Mesenchymal stem cell (in vitro differentiated cells and primary cell): Measurements from ENCODE around the gene PAK5.

Source experiments
- DNase-seq: peaks from one replicate; pipeline ENCODE4 v3.0.0-alpha.2; 2013
- H2AFZ ChIP-seq: one replicate; pipeline ENCODE4 v1.6.1; 2013; ENCODE audit warnings: low read depth, mild to moderate bottlenecking, control low read depth, inconsistent platforms, low read length, moderate library complexity
- H2AK5ac ChIP-seq: 2 replicates; pipeline ENCODE4 v1.6.1; 2013; ENCODE audit warnings: low read length, moderate library complexity, mild to moderate bottlenecking, inconsistent platforms; ENCODE audit not compliant: severe bottlenecking
- H2BK120ac ChIP-seq: one replicate; pipeline ENCODE4 v1.6.1; 2013; ENCODE audit warnings: low read depth, mild to moderate bottlenecking, inconsistent platforms, low read length, moderate library complexity
- H2BK12ac ChIP-seq, 2 experiments: one replicate each; pipeline ENCODE4 v1.6.1; 2013; ENCODE audit warnings: inconsistent platforms in 2 of 2, low read length in 2 of 2, mild to moderate bottlenecking in 2 of 2, moderate library complexity in 2 of 2, control low read depth in 1 of 2
- H2BK15ac ChIP-seq: one replicate; pipeline ENCODE4 v1.6.1; 2013; ENCODE audit warnings: mild to moderate bottlenecking, low read depth, inconsistent platforms; ENCODE audit not compliant: poor library complexity, severe bottlenecking
- H2BK5ac ChIP-seq: 2 replicates; pipeline ENCODE4 v1.6.1; 2013; ENCODE audit warnings: low read depth, mild to moderate bottlenecking, low read length, control low read depth, inconsistent platforms; ENCODE audit not compliant: poor library complexity, severe bottlenecking
- H3K14ac ChIP-seq, 2 experiments: one replicate each; pipeline ENCODE4 v1.6.1; 2013; ENCODE audit warnings: inconsistent platforms in 2 of 2, low read length in 2 of 2, control low read depth in 1 of 2, mild to moderate bottlenecking in 1 of 2, moderate library complexity in 1 of 2
- H3K18ac ChIP-seq, 2 experiments: one replicate each; pipeline ENCODE4 v1.6.1; 2013; ENCODE audit warnings: inconsistent platforms in 2 of 2, low read length in 2 of 2, control low read depth in 1 of 2, low read depth in 1 of 2, mild to moderate bottlenecking in 1 of 2
- H3K23ac ChIP-seq, 2 experiments: one replicate each; pipeline ENCODE4 v1.6.1; 2013; ENCODE audit warnings: inconsistent platforms in 2 of 2, low read length in 2 of 2, mild to moderate bottlenecking in 2 of 2, moderate library complexity in 2 of 2, control low read depth in 1 of 2
- H3K27ac ChIP-seq: 2 replicates; pipeline ENCODE4 v1.5.1; 2013; ENCODE audit warnings: mild to moderate bottlenecking, moderate library complexity, low read length, control low read depth, inconsistent platforms; ENCODE audit not compliant: poor library complexity, severe bottlenecking
- H3K27me3 ChIP-seq, 2 experiments: 2 replicates each; pipeline versions ENCODE4 v1.6.1 to v1.7.0; 2013; ENCODE audit warnings: low read length in 2 of 2, mild to moderate bottlenecking in 2 of 2, moderate library complexity in 2 of 2, control low read depth in 1 of 2, inconsistent platforms in 1 of 2; ENCODE audit not compliant: control insufficient read depth in 1 of 2, insufficient read depth in 1 of 2
- H3K36me3 ChIP-seq, 2 experiments: 2 replicates each; pipeline versions ENCODE4 v1.6.1 to v1.7.0; 2013; ENCODE audit warnings: low read length in 2 of 2, control low read depth in 1 of 2, inconsistent platforms in 1 of 2, low read depth in 1 of 2, mild to moderate bottlenecking in 1 of 2; ENCODE audit not compliant: insufficient read depth in 2 of 2, control insufficient read depth in 1 of 2
- H3K4ac ChIP-seq, 2 experiments: one replicate each; pipeline ENCODE4 v1.6.1; 2013; ENCODE audit warnings: inconsistent platforms in 2 of 2, low read length in 2 of 2, mild to moderate bottlenecking in 2 of 2, moderate library complexity in 2 of 2, control low read depth in 1 of 2, low read depth in 1 of 2
- H3K4me1 ChIP-seq: 2 replicates; pipeline ENCODE4 v1.6.1; 2013; ENCODE audit warnings: low read depth, low read length, control low read depth; ENCODE audit not compliant: control insufficient read depth, insufficient read depth
- H3K4me2 ChIP-seq: 2 replicates; pipeline ENCODE4 v1.6.1; 2013; ENCODE audit warnings: low read length, mild to moderate bottlenecking, inconsistent platforms; ENCODE audit not compliant: poor library complexity, severe bottlenecking
- H3K4me3 ChIP-seq, 2 experiments: 2 replicates each; pipeline versions ENCODE4 v1.5.1 to v1.7.0; 2013; ENCODE audit warnings: low read length in 2 of 2, mild to moderate bottlenecking in 2 of 2, control low read depth in 1 of 2, low read depth in 1 of 2; ENCODE audit not compliant: insufficient read depth in 1 of 2
- H3K79me1 ChIP-seq: replicated peaks from 2 replicates; pipeline ENCODE4 v1.6.1; 2013; ENCODE audit warnings: mild to moderate bottlenecking, control low read depth, low read length, inconsistent platforms; ENCODE audit not compliant: poor library complexity, severe bottlenecking
- H3K9ac ChIP-seq: 2 replicates; pipeline ENCODE4 v1.7.0; 2013; ENCODE audit warnings: mild to moderate bottlenecking, low read length, moderate library complexity
- H3K9me3 ChIP-seq: 2 replicates; pipeline ENCODE4 v1.7.0; 2013; ENCODE audit warnings: mild to moderate bottlenecking, low read length; ENCODE audit not compliant: control insufficient read depth
- H4K8ac ChIP-seq: one replicate; pipeline ENCODE4 v1.6.1; 2013; ENCODE audit warnings: inconsistent platforms, mild to moderate bottlenecking, low read length, moderate library complexity
- H4K91ac ChIP-seq: one replicate; pipeline ENCODE4 v1.6.1; 2013; ENCODE audit warnings: mild to moderate bottlenecking, low read length, inconsistent platforms
- WGBS: methylation state at CpG from one replicate; pipeline ENCODE4 v1.1.7; 2013; ENCODE audit warnings: mixed read lengths; 5-methylcytosine and 5-hydroxymethylcytosine counted together

The PAK5 gene

DNA sequence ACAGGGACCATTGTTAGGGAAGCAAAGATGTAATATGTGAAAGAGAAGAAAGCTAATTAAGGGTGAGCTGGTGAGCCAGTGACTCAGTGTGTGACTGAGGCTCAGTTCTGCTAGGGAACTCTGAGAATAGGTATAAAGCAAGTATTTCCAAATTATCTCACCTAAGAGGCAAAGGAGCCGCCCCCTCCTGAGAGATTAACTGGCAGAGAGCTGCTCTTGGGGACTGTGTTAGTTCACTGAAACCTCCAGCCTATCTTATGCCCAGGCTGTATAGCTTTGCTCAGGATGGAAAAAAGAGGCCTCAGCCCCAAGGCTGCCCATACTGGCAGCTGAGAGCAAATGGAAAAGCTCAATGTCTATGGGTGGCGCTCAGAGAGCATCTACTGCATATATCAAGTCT, 152.0 kb downstream of the PAK5 start:
- Histone ChIP-seq H3K4me1 (no peaks in the 10 kb centered on the region), H3K9ac (no peak overlapping the region), H2AFZ (no peak overlapping the region), H3K27ac (no peak overlapping the region), H2BK12ac (no peak overlapping the region), H4K91ac (no peak overlapping the region), H3K4ac (no peak overlapping the region), H3K14ac (no peak overlapping the region), H3K4me2 (no peak overlapping the region), H3K27me3 (no peaks in the 10 kb centered on the region), H3K36me3 (no peaks in the 10 kb centered on the region), H3K4me3 (no peak overlapping the region), H3K79me1 (no peaks in the 10 kb centered on the region), H2BK15ac (no peak overlapping the region), H3K9me3 (no peaks in the 10 kb centered on the region), H4K8ac (no peak overlapping the region), H3K18ac (no peak overlapping the region), H3K23ac (no peak overlapping the region), H2BK120ac (no peak overlapping the region), H2AK5ac (no peak overlapping the region), H2BK5ac (no peak overlapping the region)
- 79% methylated on average over 2 of the region's 2 CpGs for WGBS
- DNase-seq: no peak

DNA sequence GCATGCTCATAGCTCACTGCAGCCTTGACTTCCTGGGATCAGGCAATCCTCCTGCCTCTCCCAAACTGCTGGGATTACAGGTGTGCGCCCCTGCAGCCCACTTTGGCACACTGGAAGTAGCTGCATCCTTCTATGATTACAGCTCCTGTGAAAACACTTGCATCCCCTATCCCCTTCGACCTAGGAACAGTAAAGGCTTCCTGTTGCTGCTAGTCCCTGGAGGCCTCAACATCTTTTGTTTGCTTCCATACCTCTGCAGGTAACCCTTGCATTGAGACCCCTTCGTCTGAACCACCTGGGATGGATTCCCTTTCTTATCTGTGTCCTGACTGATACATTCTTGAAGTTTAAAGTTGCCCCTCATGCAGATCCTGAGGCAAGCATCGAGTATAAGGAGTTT, 152.4 kb downstream of the PAK5 start:
- H3K4me3 ChIP-seq: no peak overlapping the region
- no peak overlapping the region for H2AFZ ChIP-seq
- H3K23ac ChIP-seq: no peak overlapping the region
- H3K9me3 ChIP-seq: no peaks in the 10 kb centered on the region
- no peaks in the 10 kb centered on the region for H3K79me1 ChIP-seq
- no peak overlapping the region for H2BK120ac ChIP-seq
- DNase-seq: no peak
- H3K18ac ChIP-seq: no peak overlapping the region
- H3K14ac ChIP-seq: no peak overlapping the region
- no peak overlapping the region for H4K91ac ChIP-seq
- H2BK12ac ChIP-seq: no peak overlapping the region
- no peak overlapping the region for H4K8ac ChIP-seq
- H3K4me2 ChIP-seq: no peak overlapping the region
- H3K36me3 ChIP-seq: no peaks in the 10 kb centered on the region
- no peaks in the 10 kb centered on the region for H3K4me1 ChIP-seq
- H3K4ac ChIP-seq: no peak overlapping the region
- whole genome bisulfite sequencing: 42% methylated on average over 4 of the region's 4 CpGs
- no peak overlapping the region for H2AK5ac ChIP-seq
- no peaks in the 10 kb centered on the region for H3K27me3 ChIP-seq
- H3K9ac ChIP-seq: no peak overlapping the region
- no peak overlapping the region for H2BK5ac ChIP-seq
- H3K27ac ChIP-seq: no peak overlapping the region
- H2BK15ac ChIP-seq: no peak overlapping the region

DNA sequence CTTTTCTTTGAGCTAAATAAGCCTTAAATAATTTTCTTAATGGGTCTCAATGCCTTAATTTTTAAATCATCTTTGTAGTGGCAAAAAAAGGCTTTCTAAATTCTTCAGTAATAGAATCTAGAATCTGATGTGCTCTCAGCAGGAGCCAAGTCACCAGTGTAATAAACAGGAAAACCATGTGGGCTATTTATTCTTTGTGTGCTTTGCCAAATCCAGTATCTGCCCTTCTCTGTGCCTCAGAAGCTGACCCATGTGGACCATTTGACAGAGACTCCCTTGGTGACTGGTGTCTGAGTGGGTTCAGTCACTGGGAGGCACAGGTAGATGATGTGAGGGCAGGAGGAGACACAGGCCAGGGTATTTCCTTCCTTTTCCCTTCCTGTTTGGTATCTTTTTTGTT, 152.9 kb downstream of the PAK5 start:
- DNase-seq: no peak
- Histone ChIP-seq H2BK5ac (no peak overlapping the region), H2AFZ (no peak overlapping the region), H3K9ac (no peak overlapping the region), H3K18ac (no peak overlapping the region), H3K79me1 (no peaks in the 10 kb centered on the region), H2AK5ac (no peak overlapping the region), H2BK120ac (no peak overlapping the region), H2BK12ac (no peak overlapping the region), H4K8ac (no peak overlapping the region), H3K27me3 (no peaks in the 10 kb centered on the region), H3K4me1 (no peaks in the 10 kb centered on the region), H3K36me3 (no peaks in the 10 kb centered on the region), H3K14ac (no peak overlapping the region), H2BK15ac (no peak overlapping the region), H4K91ac (no peak overlapping the region), H3K4me2 (no peak overlapping the region), H3K9me3 (no peaks in the 10 kb centered on the region), H3K23ac (no peak overlapping the region), H3K27ac (no peak overlapping the region), H3K4me3 (no peak overlapping the region), H3K4ac (no peak overlapping the region)

DNA sequence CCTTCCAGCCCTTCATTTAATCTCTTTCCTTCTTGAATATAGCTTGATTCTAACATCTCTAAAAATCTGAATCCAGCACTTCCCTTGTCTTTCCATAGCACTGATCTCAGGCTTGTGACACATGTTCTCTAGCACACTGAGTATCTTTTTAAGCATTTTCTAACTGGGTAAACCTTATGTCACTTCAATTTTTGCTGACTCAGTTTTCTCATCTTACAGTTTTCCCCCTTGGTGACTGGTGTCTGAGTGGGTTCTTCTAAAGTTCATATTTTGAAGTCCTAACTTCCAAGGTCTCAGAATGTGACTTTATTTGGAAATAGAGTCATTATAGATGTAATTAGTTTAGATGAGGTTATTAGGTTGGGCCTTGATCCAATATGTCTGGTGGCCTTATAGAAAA, 153.9 kb downstream of the PAK5 start:
- Histone ChIP-seq H3K18ac (no peak overlapping the region), H3K9me3 (no peaks in the 10 kb centered on the region), H3K9ac (no peak overlapping the region), H2AK5ac (no peak overlapping the region), H3K79me1 (no peaks in the 10 kb centered on the region), H3K27me3 (no peaks in the 10 kb centered on the region), H3K4me2 (no peak overlapping the region), H2BK120ac (no peak overlapping the region), H3K4me1 (no peaks in the 10 kb centered on the region), H4K91ac (no peak overlapping the region), H3K36me3 (no peaks in the 10 kb centered on the region), H3K23ac (no peak overlapping the region), H2BK5ac (no peak overlapping the region), H3K14ac (no peak overlapping the region), H3K4ac (no peak overlapping the region), H3K27ac (no peak overlapping the region), H4K8ac (no peak overlapping the region), H2AFZ (no peak overlapping the region), H3K4me3 (no peak overlapping the region), H2BK15ac (no peak overlapping the region), H2BK12ac (no peak overlapping the region)
- DNase-seq: no peak
